GM12872 (cell line): ENCODE data around the gene MCM9.

Experiments
- TF ChIP-seq, protein P1 (sequence below): IDR thresholded peaks from 3 replicates; pipeline ENCODE4 v1.5.1; 2011; ENCODE audit warnings: low read depth, mild to moderate bottlenecking, low read length, moderate library complexity; ENCODE audit not compliant: insufficient read depth

The MCM9 gene

DNA sequence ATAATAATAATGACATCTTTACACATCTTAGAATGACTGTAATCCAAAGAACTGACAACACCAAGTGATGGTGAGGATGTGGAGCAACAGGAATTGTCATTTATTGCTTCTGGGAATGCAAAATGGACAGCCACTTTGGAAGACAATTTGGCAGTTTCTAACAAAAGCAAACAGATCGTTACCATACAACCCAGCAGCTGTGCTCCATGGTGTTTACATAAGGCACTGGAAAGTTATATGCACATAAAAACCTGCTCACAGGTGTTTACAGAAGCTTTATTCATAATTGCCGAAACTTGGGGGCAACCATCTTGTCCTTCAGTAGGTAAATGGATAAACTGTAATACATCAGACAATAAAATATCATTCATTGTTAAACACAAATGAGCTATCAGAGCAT, 59.3 kb downstream of the MCM9 start:
- TF ChIP-seq, protein P1, sequence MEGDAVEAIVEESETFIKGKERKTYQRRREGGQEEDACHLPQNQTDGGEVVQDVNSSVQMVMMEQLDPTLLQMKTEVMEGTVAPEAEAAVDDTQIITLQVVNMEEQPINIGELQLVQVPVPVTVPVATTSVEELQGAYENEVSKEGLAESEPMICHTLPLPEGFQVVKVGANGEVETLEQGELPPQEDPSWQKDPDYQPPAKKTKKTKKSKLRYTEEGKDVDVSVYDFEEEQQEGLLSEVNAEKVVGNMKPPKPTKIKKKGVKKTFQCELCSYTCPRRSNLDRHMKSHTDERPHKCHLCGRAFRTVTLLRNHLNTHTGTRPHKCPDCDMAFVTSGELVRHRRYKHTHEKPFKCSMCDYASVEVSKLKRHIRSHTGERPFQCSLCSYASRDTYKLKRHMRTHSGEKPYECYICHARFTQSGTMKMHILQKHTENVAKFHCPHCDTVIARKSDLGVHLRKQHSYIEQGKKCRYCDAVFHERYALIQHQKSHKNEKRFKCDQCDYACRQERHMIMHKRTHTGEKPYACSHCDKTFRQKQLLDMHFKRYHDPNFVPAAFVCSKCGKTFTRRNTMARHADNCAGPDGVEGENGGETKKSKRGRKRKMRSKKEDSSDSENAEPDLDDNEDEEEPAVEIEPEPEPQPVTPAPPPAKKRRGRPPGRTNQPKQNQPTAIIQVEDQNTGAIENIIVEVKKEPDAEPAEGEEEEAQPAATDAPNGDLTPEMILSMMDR: no peak

DNA sequence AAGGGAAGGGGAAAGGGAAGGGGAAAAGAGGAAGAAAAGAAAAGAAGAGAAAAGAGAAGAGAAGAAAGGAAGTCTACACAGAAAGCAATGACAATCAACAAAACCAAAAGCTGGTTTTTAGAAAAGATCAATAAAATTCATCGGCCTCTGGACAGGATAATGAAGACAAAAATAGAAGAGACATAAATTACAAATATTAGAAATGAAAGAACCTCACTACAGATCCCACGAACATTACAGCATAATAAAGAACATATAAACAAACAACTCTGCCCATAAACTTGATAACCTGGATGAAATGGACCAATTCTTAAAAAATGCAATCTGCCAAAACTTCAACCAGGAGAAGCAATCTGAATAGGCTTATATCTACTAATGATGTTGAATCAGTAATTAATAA, 61.7 kb downstream of the MCM9 start:
- TF ChIP-seq, protein P1: no peak

DNA sequence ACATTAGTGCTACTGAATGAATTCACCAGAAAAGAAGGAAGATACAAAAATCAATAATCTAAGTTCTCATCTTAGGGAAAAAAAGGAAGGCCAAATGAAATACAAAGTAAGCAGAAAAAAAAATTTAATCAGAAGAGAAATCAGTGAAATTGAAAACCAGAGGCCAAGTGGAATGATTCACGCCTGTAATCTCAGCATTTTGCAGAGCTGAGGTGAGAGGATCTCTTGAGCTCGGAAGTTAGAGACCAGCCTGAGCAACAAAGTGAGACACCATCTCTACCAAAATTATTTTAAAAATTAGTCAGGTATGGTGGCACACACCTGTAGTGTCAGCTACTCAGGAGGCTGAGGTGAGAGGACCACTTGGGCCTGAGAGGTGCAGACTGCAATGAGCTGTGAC, 62.2 kb downstream of the MCM9 start:
- TF ChIP-seq, protein P1: no peak

DNA sequence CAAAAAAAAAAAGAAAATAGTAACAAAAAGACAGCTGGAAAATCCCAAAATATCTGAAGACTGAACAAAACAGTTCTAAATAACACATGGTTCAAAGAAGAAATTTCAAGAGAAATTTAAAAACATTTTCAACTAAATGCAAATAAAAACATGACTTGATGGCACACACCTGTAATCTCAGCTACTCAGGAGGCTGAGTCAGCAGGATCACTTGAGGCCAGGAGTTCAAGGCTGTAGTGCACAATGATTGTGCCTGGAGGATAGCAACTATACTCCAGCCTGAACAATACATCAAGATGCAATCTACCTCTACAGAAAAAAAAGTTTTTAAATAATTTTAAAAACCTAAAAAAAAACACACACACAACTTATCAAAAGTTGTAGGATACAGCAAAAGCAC, 62.6 kb downstream of the MCM9 start:
- TF ChIP-seq, protein P1: no peak

DNA sequence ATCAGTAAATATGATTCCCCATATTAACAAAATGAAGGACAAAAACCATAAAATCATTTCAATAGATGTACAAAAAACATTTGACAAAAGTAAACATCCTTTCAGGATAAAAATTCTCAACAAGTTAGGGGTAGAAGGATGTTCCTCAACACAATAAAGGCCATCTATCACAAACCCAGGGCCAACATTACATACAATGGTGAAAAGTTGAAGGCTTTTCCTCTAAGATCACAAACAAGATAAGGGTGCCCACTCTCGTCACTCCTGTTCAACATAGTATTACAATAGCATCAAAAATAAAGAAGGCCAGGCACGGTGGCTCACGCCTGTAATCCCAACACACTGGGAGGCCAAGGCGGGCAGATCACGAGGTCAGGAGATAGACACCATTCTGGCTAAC, 63.6 kb downstream of the MCM9 start:
- TF ChIP-seq, protein P1: no peak

DNA sequence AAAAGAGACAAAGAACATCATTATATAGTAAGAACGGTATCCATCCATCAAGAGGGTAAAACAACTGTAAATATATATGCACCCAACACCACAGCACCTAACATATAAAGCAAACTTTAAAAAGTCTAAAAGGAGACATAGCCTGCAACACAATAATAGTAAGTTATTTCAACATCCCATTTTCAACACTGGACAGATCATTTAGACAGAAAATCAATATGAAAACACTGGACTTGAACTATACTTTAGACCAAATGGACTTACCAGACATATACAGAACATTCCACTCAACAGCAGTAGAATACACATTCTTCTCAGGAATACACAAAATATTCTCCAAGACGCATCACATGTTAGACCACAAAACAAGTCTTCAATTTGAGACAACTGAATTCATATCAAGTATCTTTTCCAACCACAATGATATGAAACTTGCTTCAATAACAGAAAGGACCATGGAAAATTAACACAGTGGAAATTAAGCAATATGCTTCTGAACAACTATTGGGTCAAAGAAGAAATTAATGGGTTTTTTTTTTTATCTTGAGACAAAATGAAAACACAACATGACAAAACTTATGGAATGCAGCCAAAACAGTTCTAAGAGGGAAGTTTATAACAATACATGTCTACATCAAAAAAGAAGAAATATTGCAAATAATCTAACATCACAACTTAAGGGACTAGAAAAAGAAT, 64.9 kb downstream of the MCM9 start:
- TF ChIP-seq, protein P1: no peak

DNA sequence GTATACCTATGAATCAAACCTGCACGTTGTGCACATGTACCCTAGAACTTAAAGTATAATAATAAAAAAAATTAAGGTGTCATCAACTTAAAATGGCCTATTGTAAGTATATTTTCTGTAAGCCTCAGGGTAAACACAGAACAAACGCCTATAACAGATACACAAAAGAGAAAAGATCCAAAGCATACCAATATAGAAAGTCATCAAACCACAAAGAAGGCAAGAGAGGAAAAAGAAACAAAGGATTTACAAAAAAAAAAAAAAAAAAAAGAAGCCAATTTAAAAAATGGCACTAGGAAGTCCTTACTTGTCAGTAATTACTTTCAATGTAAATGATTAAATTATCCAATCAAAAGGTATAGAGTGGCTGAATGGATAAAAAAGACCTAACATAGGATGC, 65.6 kb downstream of the MCM9 start:
- TF ChIP-seq, protein P1: no peak

DNA sequence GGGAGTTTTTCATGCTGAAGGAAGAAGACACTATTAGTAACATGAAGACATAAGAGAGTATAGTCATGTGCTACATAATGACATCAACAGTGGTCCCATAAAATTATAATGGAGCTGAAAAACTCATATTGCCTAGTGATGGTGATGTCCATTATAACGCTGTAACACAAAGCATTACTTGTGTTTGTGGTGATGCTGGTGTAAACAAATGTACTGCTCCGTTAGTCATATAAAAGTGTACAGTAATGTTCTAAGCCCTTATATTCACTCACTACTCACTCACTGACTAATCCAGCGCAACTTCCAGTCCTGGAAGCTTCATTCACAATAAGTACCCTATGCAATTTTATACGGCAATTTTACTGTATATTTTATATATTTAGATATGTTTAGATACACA, 67.8 kb downstream of the MCM9 start:
- TF ChIP-seq, protein P1: no peak
